GM18520 (cell line): ENCODE results near the gene HDAC9.
"Not testable (repeated sequence)": the region's sequence is repeated elsewhere in the genome, so short reads cannot be mapped to it uniquely, and the experiment has no call there.

ENCODE experiments used
- ATAC-seq: cut with Tn5 transposase; IDR thresholded peaks from one replicate; pipeline ENCODE4 v1.9.1; 2021; ENCODE audit not compliant: unreplicated experiment

The HDAC9 gene

GRCh38 chr7:18936265-18936664, 440.7 kb downstream of the HDAC9 start:
- no peak for ATAC-seq

GRCh38 chr7:18939771-18940592, 444.4 kb downstream of the HDAC9 start:
- ATAC-seq, result no peak

- ATAC-seq, result no peak
These were observed 445.1 kb downstream of the HDAC9 start for GRCh38 chr7:18940593-18941134.

- ATAC-seq, result no peak
These were observed 445.7 kb downstream of the HDAC9 start for GRCh38 chr7:18941207-18941606.

GRCh38 chr7:18948521-18948920, 453.0 kb downstream of the HDAC9 start:
- no peak for ATAC-seq

GRCh38 chr7:18952846-18953245, 457.3 kb downstream of the HDAC9 start:
- ATAC-seq, result no peak

GRCh38 chr7:18958627-18959026, 463.1 kb downstream of the HDAC9 start:
- no peak for ATAC-seq

- no peak for ATAC-seq
These were observed 465.2 kb downstream of the HDAC9 start for GRCh38 chr7:18960725-18961124.

- no peak for ATAC-seq
These were observed 466.5 kb downstream of the HDAC9 start for GRCh38 chr7:18962031-18962430.

GRCh38 chr7:18965657-18966056, 470.1 kb downstream of the HDAC9 start:
- ATAC-seq, result no peak

- not testable (repeated sequence) for ATAC-seq
These were observed 472.2 kb downstream of the HDAC9 start for GRCh38 chr7:18967755-18968154.

GRCh38 chr7:18971839-18972238, 476.3 kb downstream of the HDAC9 start:
- no peak for ATAC-seq

- no peak for ATAC-seq
These were observed 479.3 kb downstream of the HDAC9 start for GRCh38 chr7:18974803-18975202.

GRCh38 chr7:18975276-18975675, 479.7 kb downstream of the HDAC9 start:
- ATAC-seq, result no peak

- no peak for ATAC-seq
These were observed 480.2 kb downstream of the HDAC9 start for GRCh38 chr7:18975689-18976280.

GRCh38 chr7:18976715-18977471, 481.3 kb downstream of the HDAC9 start:
- no peak for ATAC-seq

GRCh38 chr7:18978108-18978495, 482.6 kb downstream of the HDAC9 start:
- no peak for ATAC-seq

- ATAC-seq, result not testable (repeated sequence)
These were observed 495.2 kb downstream of the HDAC9 start for GRCh38 chr7:18990700-18991099.

- ATAC-seq, result no peak
These were observed 498.6 kb downstream of the HDAC9 start for GRCh38 chr7:18993933-18994668.

GRCh38 chr7:18995270-18995671, 499.7 kb downstream of the HDAC9 start:
- no peak for ATAC-seq
